H9 (cell line): ENCODE measurements around the gene MOCS1. TPM values are rescaled to one million over a fixed set of nuclear protein-coding genes. Genes with fewer than 3 reads are reported as not detected.

Experiments used
- DNase-seq: peaks from one replicate; pipeline ENCODE4 v3.0.0-alpha.2; 2017
- H2AFZ ChIP-seq: one replicate; pipeline ENCODE4 v1.6.1; 2013; ENCODE audit warnings: mild to moderate bottlenecking, low read length, control low read depth, moderate library complexity
- H2AK5ac ChIP-seq: 2 replicates; pipeline ENCODE4 v1.6.1; 2013; ENCODE audit warnings: low read length, control low read depth, mixed read lengths; ENCODE audit not compliant: insufficient read length
- H2BK120ac ChIP-seq: one replicate; pipeline ENCODE4 v1.6.1; 2013; ENCODE audit warnings: low read depth, mild to moderate bottlenecking, low read length, control low read depth, inconsistent platforms; ENCODE audit not compliant: poor library complexity, severe bottlenecking
- H2BK12ac ChIP-seq: 2 replicates; pipeline ENCODE4 v1.6.1; 2013; ENCODE audit warnings: low read length, control low read depth, mixed read lengths, low read depth; ENCODE audit not compliant: insufficient read length
- H2BK15ac ChIP-seq: 2 replicates; pipeline ENCODE4 v1.6.1; 2013; ENCODE audit warnings: low read depth, low read length, control low read depth
- H2BK20ac ChIP-seq: one replicate; pipeline ENCODE4 v1.6.1; 2013; ENCODE audit warnings: low read depth, mild to moderate bottlenecking, low read length, control low read depth, inconsistent platforms; ENCODE audit not compliant: poor library complexity, severe bottlenecking
- H2BK5ac ChIP-seq: 2 replicates; pipeline ENCODE4 v1.6.1; 2013; ENCODE audit warnings: low read length, control low read depth, mixed read lengths; ENCODE audit not compliant: insufficient read length
- H3K14ac ChIP-seq: 2 replicates; pipeline ENCODE4 v1.6.1; 2013; ENCODE audit warnings: low read length, control low read depth; ENCODE audit not compliant: insufficient read depth
- H3K18ac ChIP-seq: 2 replicates; pipeline ENCODE4 v1.6.1; 2013; ENCODE audit warnings: low read depth, mild to moderate bottlenecking, mixed read lengths, low read length, control low read depth; ENCODE audit not compliant: insufficient read length
- H3K23ac ChIP-seq: 2 replicates; pipeline ENCODE4 v1.6.1; 2013; ENCODE audit warnings: low read length, control low read depth, mixed read lengths, low read depth; ENCODE audit not compliant: insufficient read length
- H3K23me2 ChIP-seq: 2 replicates; pipeline ENCODE4 v1.6.1; 2013; ENCODE audit warnings: low read depth, mild to moderate bottlenecking, mixed read lengths, low read length, control low read depth; ENCODE audit not compliant: insufficient read length, poor library complexity, severe bottlenecking
- H3K27ac ChIP-seq: 2 replicates; pipeline ENCODE4 v1.5.1; 2013; ENCODE audit warnings: low read length, control low read depth, mixed read lengths, low read depth; ENCODE audit not compliant: insufficient read length
- H3K27me3 ChIP-seq: 2 replicates; pipeline ENCODE4 v1.6.1; 2013; ENCODE audit warnings: low read length, control low read depth, inconsistent platforms; ENCODE audit not compliant: insufficient read depth
- H3K4ac ChIP-seq: 2 replicates; pipeline ENCODE4 v1.6.1; 2013; ENCODE audit warnings: low read depth, mild to moderate bottlenecking, control low read depth, inconsistent platforms, low read length, moderate library complexity
- H3K4me1 ChIP-seq: 2 replicates; pipeline ENCODE4 v1.6.1; 2013; ENCODE audit warnings: low read length, control low read depth, inconsistent platforms; ENCODE audit not compliant: insufficient read depth
- H3K4me2 ChIP-seq: 2 replicates; pipeline ENCODE4 v1.6.1; 2013; ENCODE audit warnings: low read length, control low read depth, mixed read lengths; ENCODE audit not compliant: insufficient read length, insufficient read depth
- H3K56ac ChIP-seq: 2 replicates; pipeline ENCODE4 v1.6.1; 2013; ENCODE audit warnings: low read depth, mild to moderate bottlenecking, mixed read lengths, low read length, control low read depth; ENCODE audit not compliant: insufficient read length
- H3K79me1 ChIP-seq: 2 replicates; pipeline ENCODE4 v1.6.1; 2013; ENCODE audit warnings: low read depth, mild to moderate bottlenecking, moderate library complexity, low read length, control low read depth, inconsistent platforms; ENCODE audit not compliant: insufficient read depth, poor library complexity, severe bottlenecking
- H3K79me2 ChIP-seq: 2 replicates; pipeline ENCODE4 v1.6.1; 2013; ENCODE audit warnings: low read length, control low read depth, inconsistent platforms; ENCODE audit not compliant: insufficient read depth
- H3K9ac ChIP-seq: 2 replicates; pipeline ENCODE4 v1.6.1; 2013; ENCODE audit warnings: low read length, control low read depth, mixed read lengths; ENCODE audit not compliant: insufficient read length; ENCODE audit errors: extremely low read depth
- H3K9me3 ChIP-seq: one replicate; pipeline ENCODE4 v1.6.1; 2013; ENCODE audit warnings: low read depth, low read length, inconsistent platforms; ENCODE audit not compliant: control insufficient read depth
- H3T11ph ChIP-seq: one replicate; pipeline ENCODE4 v1.6.1; 2013; ENCODE audit warnings: mild to moderate bottlenecking, low read length, control low read depth, inconsistent platforms
- H4K20me1 ChIP-seq: one replicate; pipeline ENCODE4 v1.6.1; 2013; ENCODE audit not compliant: control insufficient read depth, insufficient read length, insufficient read depth
- H4K5ac ChIP-seq: 2 replicates; pipeline ENCODE4 v1.6.1; 2013; ENCODE audit warnings: low read depth, mild to moderate bottlenecking, mixed read lengths, low read length, control low read depth; ENCODE audit not compliant: insufficient read length
- H4K8ac ChIP-seq: replicated peaks from 2 replicates; pipeline ENCODE4 v1.6.1; 2013; ENCODE audit warnings: low read length, control low read depth, mixed read lengths, low read depth; ENCODE audit not compliant: insufficient read length
- H4K91ac ChIP-seq: 2 replicates; pipeline ENCODE4 v1.6.1; 2013; ENCODE audit warnings: low read depth, mild to moderate bottlenecking, moderate library complexity, mixed read lengths, low read length, control low read depth; ENCODE audit not compliant: insufficient read length
- H3K27ac Mint-ChIP-seq, 3 experiments: 2 replicates in 2 of 3; 3 replicates in 1 of 3; pipeline ENCODE4 v1.8.0; 2020 to 2021; ENCODE audit warnings: mixed read lengths in 3 of 3, mild to moderate bottlenecking in 1 of 3, moderate library complexity in 1 of 3
- H3K27me3 Mint-ChIP-seq: 2 replicates; pipeline ENCODE4 v1.8.0; 2021; ENCODE audit warnings: low read depth, mild to moderate bottlenecking, moderate library complexity, mixed read lengths
- H3K36me3 Mint-ChIP-seq, 3 experiments: 2 replicates in 2 of 3; 3 replicates in 1 of 3; pipeline ENCODE4 v1.8.0; 2020 to 2021; ENCODE audit warnings: low read depth in 3 of 3, mixed read lengths in 3 of 3; ENCODE audit not compliant: insufficient read depth in 1 of 3
- H3K4me1 Mint-ChIP-seq, 2 experiments: 2 replicates each; pipeline ENCODE4 v1.8.0; 2020; ENCODE audit warnings: mixed read lengths in 2 of 2
- H3K4me3 Mint-ChIP-seq, 2 experiments: 2 replicates in 1 of 2; 3 replicates in 1 of 2; pipeline ENCODE4 v1.8.0; 2020 to 2021; ENCODE audit warnings: mild to moderate bottlenecking in 2 of 2, mixed read lengths in 2 of 2, moderate library complexity in 1 of 2
- H3K9me3 Mint-ChIP-seq, 2 experiments: 2 replicates in 1 of 2; 3 replicates in 1 of 2; pipeline ENCODE4 v1.8.0; 2020; ENCODE audit warnings: mild to moderate bottlenecking in 2 of 2, mixed read lengths in 2 of 2, moderate library complexity in 1 of 2
- WGBS: extraction: QIAGEN DNeasy Blood & Tissue Kit; methylation state at CpG from one replicate; pipeline ENCODE4 v1.1.7; 2013; ENCODE audit warnings: missing lambda C conversion rate, low lambda C conversion rate, mixed read lengths; ENCODE audit not compliant: insufficient read length; ENCODE audit errors: extremely low coverage; 5-methylcytosine and 5-hydroxymethylcytosine counted together
- total RNA-seq: library from RNA; stranded (reverse); gene quantifications from 2 replicates; pipeline ENCODE4 v1.2.1, GENCODE V29; 2021
- TF ChIP-seq, protein P1 (sequence below): fragments of 200-600 bp; sonication (generic); conservative IDR thresholded peaks from 3 replicates; pipeline ENCODE4 v1.8.0; 2021; ENCODE audit warnings: antibody characterized with exemption, mild to moderate bottlenecking

The MOCS1 gene
- total RNA-seq, 1 experiment from 2014 or later = 15.2 TPM

DNA sequence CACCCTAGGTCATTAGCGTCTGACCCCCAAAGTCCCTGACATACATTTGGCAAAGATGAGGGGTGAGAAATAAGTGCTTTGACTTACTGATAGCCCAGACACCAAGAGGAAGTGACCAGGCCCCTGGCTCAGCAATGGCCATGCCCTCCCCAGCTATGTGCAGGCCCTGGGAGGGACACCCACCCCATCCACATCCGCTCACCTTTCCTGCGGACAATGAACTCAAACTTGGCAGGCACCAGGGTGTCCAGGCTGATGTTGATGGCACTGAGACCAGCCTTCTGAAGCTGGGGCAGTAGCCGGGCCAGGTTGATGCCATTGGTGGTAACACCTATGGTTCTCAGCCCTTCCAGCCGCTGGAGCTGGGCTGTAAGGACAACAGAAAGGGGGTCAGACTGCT, 18.4 kb downstream of the MOCS1 start:
- Histone ChIP-seq H3K79me2 (no peaks in the 10 kb centered on the region), H3K9me3 (no peaks in the 10 kb centered on the region), H2BK15ac (no peak overlapping the region), H4K20me1 (no peaks in the 10 kb centered on the region), H3K27ac (no peak overlapping the region), H3K4ac (no peak overlapping the region), H3K18ac (no peak overlapping the region), H2AFZ (no peak overlapping the region), H3K23ac (no peak overlapping the region), H4K5ac (no peak overlapping the region), H2AK5ac (no peak overlapping the region), H3K4me2 (no peak overlapping the region), H4K91ac (no peak overlapping the region), H3K4me1 (no peaks in the 10 kb centered on the region), H3K14ac (no peak overlapping the region; the same call in 1 of the 2 replicates), H3T11ph (no peak overlapping the region), H3K23me2 (no peaks in the 10 kb centered on the region), H4K8ac (no peak overlapping the region), H3K79me1 (no peaks in the 10 kb centered on the region), H2BK5ac (no peak overlapping the region), H2BK20ac (no peak overlapping the region), H3K9ac (no peak overlapping the region), H3K56ac (no peak overlapping the region), H2BK120ac (no peak overlapping the region), H3K27me3 (no peaks in the 10 kb centered on the region), H2BK12ac (no peak overlapping the region)
- TF ChIP-seq, protein P1, sequence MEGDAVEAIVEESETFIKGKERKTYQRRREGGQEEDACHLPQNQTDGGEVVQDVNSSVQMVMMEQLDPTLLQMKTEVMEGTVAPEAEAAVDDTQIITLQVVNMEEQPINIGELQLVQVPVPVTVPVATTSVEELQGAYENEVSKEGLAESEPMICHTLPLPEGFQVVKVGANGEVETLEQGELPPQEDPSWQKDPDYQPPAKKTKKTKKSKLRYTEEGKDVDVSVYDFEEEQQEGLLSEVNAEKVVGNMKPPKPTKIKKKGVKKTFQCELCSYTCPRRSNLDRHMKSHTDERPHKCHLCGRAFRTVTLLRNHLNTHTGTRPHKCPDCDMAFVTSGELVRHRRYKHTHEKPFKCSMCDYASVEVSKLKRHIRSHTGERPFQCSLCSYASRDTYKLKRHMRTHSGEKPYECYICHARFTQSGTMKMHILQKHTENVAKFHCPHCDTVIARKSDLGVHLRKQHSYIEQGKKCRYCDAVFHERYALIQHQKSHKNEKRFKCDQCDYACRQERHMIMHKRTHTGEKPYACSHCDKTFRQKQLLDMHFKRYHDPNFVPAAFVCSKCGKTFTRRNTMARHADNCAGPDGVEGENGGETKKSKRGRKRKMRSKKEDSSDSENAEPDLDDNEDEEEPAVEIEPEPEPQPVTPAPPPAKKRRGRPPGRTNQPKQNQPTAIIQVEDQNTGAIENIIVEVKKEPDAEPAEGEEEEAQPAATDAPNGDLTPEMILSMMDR = no peak
- Mint-ChIP-seq H3K27ac (no peak overlapping the region), H3K9me3 (no peaks in the 10 kb centered on the region), H3K36me3 (peaks cover 12 to 36% (median 28%) of the 10 kb centered on the region in 3 experiments), H3K4me3 (no peak overlapping the region), H3K27me3 (no peaks in the 10 kb centered on the region), H3K4me1 (peaks cover 2 to 8% of the 10 kb centered on the region in 2 experiments)
- WGBS = no CpG with 5 or more reads among the region's 5 CpGs
- no peak for DNase-seq
